Measurements from ENCODE around the gene KCNIP3. TPM values are rescaled to one million over a fixed set of nuclear protein-coding genes. Genes with fewer than 3 reads are reported as not detected.
"Not testable (repeated sequence)": the region's sequence is repeated elsewhere in the genome, so short reads cannot be mapped to it uniquely, and the experiment has no call there.

KCNIP3 gene
- total RNA-seq, 1 experiment from 2014 or later: not detected

DNA sequence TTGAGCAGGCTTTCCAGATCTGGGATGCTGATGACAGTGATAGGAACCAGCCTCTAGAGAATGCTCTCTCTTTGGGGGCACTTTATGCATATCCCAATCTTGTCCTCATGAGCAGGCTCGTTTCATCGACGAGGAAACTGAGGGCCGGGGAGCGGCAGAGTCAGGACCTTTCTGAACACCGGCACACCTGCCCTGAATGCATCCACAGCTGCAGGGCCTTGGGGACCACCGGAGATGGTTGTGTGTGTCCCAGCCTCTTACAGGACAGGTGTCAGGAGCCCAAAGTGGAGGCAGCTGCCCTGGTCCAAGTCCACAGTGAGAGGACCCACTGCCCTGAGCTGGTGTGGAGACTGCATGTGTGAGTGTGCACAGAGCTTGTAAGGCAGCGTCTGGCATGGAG is 57.8 kb downstream of the KCNIP3 start:
- peaks cover 16% of the 10 kb centered on the region for H3K27me3 Mint-ChIP-seq (ENCODE audit: insufficient read depth, unreplicated experiment)
- no peaks in the 10 kb centered on the region for H3K9me3 ChIP-seq
- no peak overlapping the region for H3K4me3 ChIP-seq (ENCODE audit: low read depth, low read length)
- TF ChIP-seq, protein P1, sequence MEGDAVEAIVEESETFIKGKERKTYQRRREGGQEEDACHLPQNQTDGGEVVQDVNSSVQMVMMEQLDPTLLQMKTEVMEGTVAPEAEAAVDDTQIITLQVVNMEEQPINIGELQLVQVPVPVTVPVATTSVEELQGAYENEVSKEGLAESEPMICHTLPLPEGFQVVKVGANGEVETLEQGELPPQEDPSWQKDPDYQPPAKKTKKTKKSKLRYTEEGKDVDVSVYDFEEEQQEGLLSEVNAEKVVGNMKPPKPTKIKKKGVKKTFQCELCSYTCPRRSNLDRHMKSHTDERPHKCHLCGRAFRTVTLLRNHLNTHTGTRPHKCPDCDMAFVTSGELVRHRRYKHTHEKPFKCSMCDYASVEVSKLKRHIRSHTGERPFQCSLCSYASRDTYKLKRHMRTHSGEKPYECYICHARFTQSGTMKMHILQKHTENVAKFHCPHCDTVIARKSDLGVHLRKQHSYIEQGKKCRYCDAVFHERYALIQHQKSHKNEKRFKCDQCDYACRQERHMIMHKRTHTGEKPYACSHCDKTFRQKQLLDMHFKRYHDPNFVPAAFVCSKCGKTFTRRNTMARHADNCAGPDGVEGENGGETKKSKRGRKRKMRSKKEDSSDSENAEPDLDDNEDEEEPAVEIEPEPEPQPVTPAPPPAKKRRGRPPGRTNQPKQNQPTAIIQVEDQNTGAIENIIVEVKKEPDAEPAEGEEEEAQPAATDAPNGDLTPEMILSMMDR (IDR thresholded peaks at IDR 0.05; ENCODE audit: insufficient read depth in 1 of 2, low read depth in 1 of 2, low read length in 1 of 2, severe bottlenecking in 1 of 2, unreplicated experiment in 1 of 2): no peak
- no peak overlapping the region for H3K27ac Mint-ChIP-seq (ENCODE audit: unreplicated experiment)
- H3K36me3 Mint-ChIP-seq (ENCODE audit: insufficient read depth, unreplicated experiment): no peaks in the 10 kb centered on the region
- no peak overlapping the region for H3K4me3 Mint-ChIP-seq (ENCODE audit: unreplicated experiment)
- ChIA-PET POLR2A (no interaction called here), CTCF (no interaction called here)
- 0 out of 2 replicates have a peak, but pooled peaks cover 1% of the 10 kb centered on the region for H3K27me3 ChIP-seq (replicated peaks; ENCODE audit: control insufficient read depth, insufficient read depth, low read length)
- no TSS peak for BruUV-seq (replicated peaks)
- H3K4me1 Mint-ChIP-seq (ENCODE audit: low read depth, unreplicated experiment): no peaks in the 10 kb centered on the region
- no peaks in the 10 kb centered on the region for H3K4me1 ChIP-seq
- no peak for DNase-seq
- H3K9me3 Mint-ChIP-seq (ENCODE audit: unreplicated experiment): no peaks in the 10 kb centered on the region
- no peaks in the 10 kb centered on the region for H3K36me3 ChIP-seq (ENCODE audit: control insufficient read depth, insufficient read depth, low read length)
- intact Hi-C loops (cut with micrococcal nuclease; ENCODE audit: unreplicated experiment): no loop called here

- H3K9me3 ChIP-seq; DNase-seq; H3K4me1 Mint-ChIP-seq (ENCODE audit: low read depth, unreplicated experiment); H3K27me3 ChIP-seq (replicated peaks; ENCODE audit: control insufficient read depth, insufficient read depth, low read length); H3K36me3 ChIP-seq (ENCODE audit: control insufficient read depth, insufficient read depth, low read length); H3K4me1 ChIP-seq; H3K4me3 ChIP-seq (ENCODE audit: low read depth, low read length); CTCF ChIA-PET; H3K36me3 Mint-ChIP-seq (ENCODE audit: insufficient read depth, unreplicated experiment); H3K4me3 Mint-ChIP-seq (ENCODE audit: unreplicated experiment); POLR2A ChIA-PET; H3K27ac Mint-ChIP-seq (ENCODE audit: unreplicated experiment); H3K9me3 Mint-ChIP-seq (ENCODE audit: unreplicated experiment); BruUV-seq (replicated peaks); intact Hi-C loops (cut with micrococcal nuclease; ENCODE audit: unreplicated experiment): not testable (repeated sequence)
- peaks cover 17% of the 10 kb centered on the region for H3K27me3 Mint-ChIP-seq (ENCODE audit: insufficient read depth, unreplicated experiment)
Measured at GRCh38 chr2:95355486-95355885, 58.3 kb downstream of the KCNIP3 start.

DNA sequence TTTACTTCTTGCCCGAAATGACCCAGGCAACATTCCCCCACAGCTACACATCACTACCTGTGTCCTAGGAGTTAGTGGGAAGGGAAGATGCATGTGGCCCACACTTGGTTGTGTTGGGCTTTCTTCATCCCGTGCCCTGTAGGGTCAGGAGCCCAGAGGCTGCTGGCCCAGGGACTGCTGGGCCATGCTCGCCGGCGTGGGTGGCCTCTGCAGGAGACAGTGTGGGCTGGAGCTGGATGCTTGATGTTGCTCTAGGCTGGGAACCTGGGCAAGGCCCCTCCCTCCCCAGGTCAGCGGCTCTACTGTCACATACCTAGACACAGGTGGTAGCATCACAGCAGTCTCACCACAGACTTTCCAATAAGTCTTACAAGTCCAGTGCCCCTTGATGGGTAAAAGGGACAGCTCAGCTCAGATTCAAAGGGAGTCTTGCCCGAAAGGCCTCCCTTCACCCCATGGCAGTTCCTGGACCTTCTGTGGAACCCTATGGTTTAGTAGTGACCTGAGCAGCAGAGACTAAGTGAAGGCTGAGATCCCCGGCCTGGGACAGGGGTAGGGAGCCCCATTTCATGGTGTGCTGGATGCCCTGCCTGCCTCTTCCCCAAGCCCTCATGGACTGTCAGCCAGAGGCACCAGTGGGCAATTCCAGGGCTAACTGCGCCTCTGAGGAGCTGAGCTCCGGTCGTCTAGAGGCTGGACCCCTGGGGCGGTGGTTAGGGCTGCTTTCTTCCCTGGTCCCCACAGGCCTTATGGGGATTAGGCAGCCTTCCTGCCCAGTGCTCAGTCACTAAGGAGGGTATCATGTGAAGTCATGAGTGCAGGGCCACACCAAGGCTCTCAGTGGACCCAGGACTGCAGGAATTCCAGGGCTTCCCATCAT is 59.9 kb downstream of the KCNIP3 start:
- no peaks in the 10 kb centered on the region for H3K36me3 Mint-ChIP-seq (ENCODE audit: insufficient read depth, unreplicated experiment)
- peaks cover 10% of the 10 kb centered on the region for H3K27me3 Mint-ChIP-seq (ENCODE audit: insufficient read depth, unreplicated experiment)
- H3K4me3 Mint-ChIP-seq (ENCODE audit: unreplicated experiment): no peak overlapping the region
- DNase-seq: no peak
- no peaks in the 10 kb centered on the region for H3K4me1 ChIP-seq
- no peaks in the 10 kb centered on the region for H3K4me1 Mint-ChIP-seq (ENCODE audit: low read depth, unreplicated experiment)
- H3K4me3 ChIP-seq (ENCODE audit: low read depth, low read length): no peak overlapping the region
- H3K27ac Mint-ChIP-seq (ENCODE audit: unreplicated experiment): no peak overlapping the region
- H3K36me3 ChIP-seq (ENCODE audit: control insufficient read depth, insufficient read depth, low read length): no peaks in the 10 kb centered on the region
- TF ChIP-seq, protein P1 (IDR thresholded peaks at IDR 0.05; ENCODE audit: insufficient read depth in 1 of 2, low read depth in 1 of 2, low read length in 1 of 2, severe bottlenecking in 1 of 2, unreplicated experiment in 1 of 2): no peak
- ChIA-PET CTCF (no interaction called here), POLR2A (no interaction called here)
- H3K9me3 ChIP-seq: no peaks in the 10 kb centered on the region
- intact Hi-C loops (cut with micrococcal nuclease; ENCODE audit: unreplicated experiment): no loop called here
- no TSS peak for BruUV-seq (replicated peaks)
- H3K9me3 Mint-ChIP-seq (ENCODE audit: unreplicated experiment): no peaks in the 10 kb centered on the region
- no peaks in the 10 kb centered on the region for H3K27me3 ChIP-seq (replicated peaks; ENCODE audit: control insufficient read depth, insufficient read depth, low read length)

Data from Caco-2 (cell line).